Measurements from ENCODE around the gene STK16.

STK16 gene

DNA sequence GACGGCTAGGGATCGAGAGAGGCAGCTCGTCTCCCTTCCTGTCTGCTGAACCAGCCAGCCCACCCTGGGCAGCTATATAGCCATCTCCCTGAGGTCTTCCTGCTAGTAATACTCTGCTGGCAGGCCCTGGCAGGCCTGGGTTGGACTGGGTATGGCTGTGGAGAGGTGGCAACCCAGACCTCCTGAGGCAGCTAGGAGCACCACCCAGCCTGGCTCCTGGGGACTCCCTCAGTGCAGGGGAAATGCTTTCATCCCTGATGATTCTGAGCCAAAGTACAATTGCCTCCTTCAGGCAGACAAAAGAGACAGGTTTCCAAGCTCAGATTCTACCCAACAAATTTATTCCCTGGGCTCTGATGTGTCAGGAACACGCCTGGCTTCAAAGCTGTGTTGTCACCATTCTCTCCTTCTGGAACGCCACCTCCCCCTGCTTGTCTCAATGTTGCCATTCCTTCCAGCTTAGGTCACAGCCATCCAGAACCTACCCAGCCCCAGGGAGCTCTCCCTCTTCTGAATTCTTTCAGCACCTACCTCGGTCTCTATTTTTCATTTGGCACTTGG is 29.2 kb downstream of the STK16 start:
- Histone ChIP-seq H3K23ac (ENCODE audit: low read length) (no peak overlapping the region), H3K27me3 (ENCODE audit: insufficient read depth, low read length, poor library complexity) (no peaks in the 10 kb centered on the region), H2BK5ac (ENCODE audit: low read length) (no peak overlapping the region), H3K4me1 (ENCODE audit: control insufficient read depth, low read depth, low read length) (peaks cover 10% of the 10 kb centered on the region), H3K9ac (ENCODE audit: low read length) (no peak overlapping the region), H3K56ac (ENCODE audit: low read length) (peak overlapping the region; percentile 49), H2AK5ac (ENCODE audit: low read length) (no peak overlapping the region), H3K79me1 (ENCODE audit: low read length) (no peaks in the 10 kb centered on the region), H3K4me2 (ENCODE audit: low read length) (no peak overlapping the region), H2BK15ac (replicated peaks; ENCODE audit: low read depth) (no peak overlapping the region), H3K36me3 (ENCODE audit: control insufficient read depth, insufficient read depth, low read length) (no peaks in the 10 kb centered on the region), H3K79me2 (ENCODE audit: control insufficient read depth, insufficient read depth, low read length) (no peaks in the 10 kb centered on the region), H3K4me3 (ENCODE audit: low read length) (no peak overlapping the region), H4K5ac (ENCODE audit: low read length) (no peak overlapping the region), H3K27ac (ENCODE audit: low read depth, low read length) (peak overlapping the region; percentile 88), H3K4ac (ENCODE audit: low read depth, low read length) (peak overlapping the region; percentile 4), H4K8ac (ENCODE audit: low read depth, low read length) (no peak overlapping the region), H2BK120ac (ENCODE audit: low read depth, low read length) (no peak overlapping the region), H3K18ac (ENCODE audit: low read length) (peak overlapping the region; percentile 17)
- WGBS (ENCODE audit: extremely low coverage, insufficient coverage, low lambda C conversion rate): no CpG with 5 or more reads among the region's 6 CpGs
- DNase-seq: peak; percentile 98

DNA sequence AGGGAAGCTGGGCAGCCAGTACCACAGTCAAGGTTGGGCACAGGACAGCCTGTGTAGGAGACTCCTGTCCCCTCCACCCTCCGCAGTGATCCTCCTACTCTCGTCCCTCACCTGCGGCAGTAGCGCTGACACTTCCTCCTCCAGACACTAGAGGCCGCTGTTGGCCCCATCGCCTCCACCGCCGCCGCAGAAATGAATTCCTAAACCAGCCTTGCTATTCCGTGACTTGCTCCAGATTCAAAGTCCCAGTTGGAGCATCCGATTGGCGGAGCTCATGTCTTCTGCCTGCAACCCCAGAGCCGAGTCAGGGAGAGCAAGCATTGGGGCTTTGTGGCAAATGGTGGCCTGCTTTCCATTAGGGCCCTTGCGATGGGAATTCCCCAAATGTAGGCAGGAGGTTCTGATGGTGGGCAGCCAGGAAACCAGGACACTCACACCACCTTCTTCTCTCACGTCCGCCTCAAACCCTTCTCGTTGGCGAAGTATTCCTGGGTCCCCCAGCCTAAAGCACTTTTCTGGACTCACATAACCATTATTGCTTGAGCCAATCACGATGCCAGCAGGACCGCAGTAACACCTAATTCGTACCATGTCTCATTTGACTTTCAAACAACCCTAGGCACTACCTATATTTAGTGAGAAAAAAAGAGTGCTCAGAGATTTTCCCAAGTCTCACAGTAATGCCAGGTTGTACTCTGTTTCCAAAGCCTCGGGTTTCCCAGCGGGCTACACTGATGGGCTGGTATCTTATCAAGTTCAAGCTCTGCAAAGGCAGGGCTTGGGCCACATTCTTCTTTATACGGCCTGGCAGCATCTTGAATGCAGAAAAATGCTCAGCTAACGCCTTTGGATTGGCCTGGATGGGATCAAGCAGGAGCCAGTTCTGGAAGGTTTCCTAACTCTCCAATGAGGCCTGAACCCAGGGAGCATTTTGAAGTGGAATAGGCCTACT is 32.7 kb downstream of the STK16 start:
- H2AK5ac ChIP-seq (ENCODE audit: low read length): no peak overlapping the region
- H3K27ac ChIP-seq (ENCODE audit: low read depth, low read length): peak overlapping the region; percentile 94

DNA sequence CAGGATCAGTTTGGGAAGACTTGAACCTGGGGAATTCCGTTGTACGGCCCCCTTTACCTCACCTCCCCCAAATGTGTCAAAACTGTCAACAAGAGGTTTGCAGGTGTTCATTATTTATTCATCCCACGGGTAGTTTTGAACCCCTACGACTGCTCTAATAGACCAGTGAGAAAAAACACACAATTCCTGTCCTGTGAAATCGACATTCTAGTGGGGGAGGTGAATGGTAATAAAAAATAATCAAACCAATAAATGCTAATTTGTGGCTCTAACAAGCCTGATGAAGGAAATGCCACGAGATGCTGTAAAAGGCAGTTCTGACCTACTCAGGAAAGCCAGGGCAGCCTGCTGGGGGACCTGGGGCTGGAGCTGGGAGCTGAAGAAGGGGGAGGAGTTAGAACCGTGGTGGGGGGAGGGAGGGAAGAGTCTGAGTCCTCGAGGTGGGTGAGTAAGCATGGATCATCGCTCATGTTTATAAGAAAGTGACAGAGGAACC is 33.4 kb downstream of the STK16 start:
- Histone ChIP-seq H3K9ac (ENCODE audit: low read length) (peak overlapping the region; percentile 74), H3K18ac (ENCODE audit: low read length) (peak overlapping the region; percentile 73), H3K36me3 (ENCODE audit: control insufficient read depth, insufficient read depth, low read length) (no peaks in the 10 kb centered on the region), H3K27ac (ENCODE audit: low read depth, low read length) (peak overlapping the region; percentile 94), H4K8ac (ENCODE audit: low read depth, low read length) (peak overlapping the region; percentile 29), H2BK5ac (ENCODE audit: low read length) (peak overlapping the region; percentile 66), H3K79me2 (ENCODE audit: control insufficient read depth, insufficient read depth, low read length) (no peaks in the 10 kb centered on the region), H3K23ac (ENCODE audit: low read length) (peak overlapping the region; percentile 83), H3K4me1 (ENCODE audit: control insufficient read depth, low read depth, low read length) (peaks cover 24% of the 10 kb centered on the region), H2AK5ac (ENCODE audit: low read length) (no peak overlapping the region), H3K79me1 (ENCODE audit: low read length) (no peaks in the 10 kb centered on the region), H3K27me3 (ENCODE audit: insufficient read depth, low read length, poor library complexity) (no peaks in the 10 kb centered on the region), H3K56ac (ENCODE audit: low read length) (peak overlapping the region; percentile 28), H2BK120ac (ENCODE audit: low read depth, low read length) (no peak overlapping the region), H2BK15ac (replicated peaks; ENCODE audit: low read depth) (no peak overlapping the region), H3K4ac (ENCODE audit: low read depth, low read length) (peak overlapping the region; percentile 61), H3K4me2 (ENCODE audit: low read length) (peak overlapping the region; percentile 56), H4K5ac (ENCODE audit: low read length) (no peak overlapping the region), H3K4me3 (ENCODE audit: low read length) (peak overlapping the region; percentile 10)
- no peak for DNase-seq
- WGBS (ENCODE audit: extremely low coverage, insufficient coverage, low lambda C conversion rate): no CpG with 5 or more reads among the region's 9 CpGs

More for the DNA sequence above, 32.7 kb downstream of the STK16 start:
- no peak overlapping the region for H3K4me3 ChIP-seq (ENCODE audit: low read length)
- peak; percentile 94 for DNase-seq
- H3K9ac ChIP-seq (ENCODE audit: low read length): peak overlapping the region; percentile 74
- H3K18ac ChIP-seq (ENCODE audit: low read length): peak overlapping the region; percentile 73
- H3K23ac ChIP-seq (ENCODE audit: low read length): peak overlapping the region; percentile 83
- no peak overlapping the region for H3K4me2 ChIP-seq (ENCODE audit: low read length)
- H2BK120ac ChIP-seq (ENCODE audit: low read depth, low read length): peak overlapping the region; percentile 63
- H2BK15ac ChIP-seq (replicated peaks; ENCODE audit: low read depth): no peak overlapping the region
- H3K56ac ChIP-seq (ENCODE audit: low read length): peak overlapping the region; percentile 52
- WGBS (ENCODE audit: extremely low coverage, insufficient coverage, low lambda C conversion rate): no CpG with 5 or more reads among the region's 25 CpGs
- no peak overlapping the region for H4K5ac ChIP-seq (ENCODE audit: low read length)
- no peaks in the 10 kb centered on the region for H3K36me3 ChIP-seq (ENCODE audit: control insufficient read depth, insufficient read depth, low read length)
- H3K27me3 ChIP-seq (ENCODE audit: insufficient read depth, low read length, poor library complexity): no peaks in the 10 kb centered on the region
- H3K4ac ChIP-seq (ENCODE audit: low read depth, low read length): peak overlapping the region; percentile 61
- H3K79me2 ChIP-seq (ENCODE audit: control insufficient read depth, insufficient read depth, low read length): no peaks in the 10 kb centered on the region
- no peaks in the 10 kb centered on the region for H3K79me1 ChIP-seq (ENCODE audit: low read length)
- H2BK5ac ChIP-seq (ENCODE audit: low read length): peak overlapping the region; percentile 66
- H4K8ac ChIP-seq (ENCODE audit: low read depth, low read length): peak overlapping the region; percentile 29
- peaks cover 24% of the 10 kb centered on the region for H3K4me1 ChIP-seq (ENCODE audit: control insufficient read depth, low read depth, low read length)

DNA sequence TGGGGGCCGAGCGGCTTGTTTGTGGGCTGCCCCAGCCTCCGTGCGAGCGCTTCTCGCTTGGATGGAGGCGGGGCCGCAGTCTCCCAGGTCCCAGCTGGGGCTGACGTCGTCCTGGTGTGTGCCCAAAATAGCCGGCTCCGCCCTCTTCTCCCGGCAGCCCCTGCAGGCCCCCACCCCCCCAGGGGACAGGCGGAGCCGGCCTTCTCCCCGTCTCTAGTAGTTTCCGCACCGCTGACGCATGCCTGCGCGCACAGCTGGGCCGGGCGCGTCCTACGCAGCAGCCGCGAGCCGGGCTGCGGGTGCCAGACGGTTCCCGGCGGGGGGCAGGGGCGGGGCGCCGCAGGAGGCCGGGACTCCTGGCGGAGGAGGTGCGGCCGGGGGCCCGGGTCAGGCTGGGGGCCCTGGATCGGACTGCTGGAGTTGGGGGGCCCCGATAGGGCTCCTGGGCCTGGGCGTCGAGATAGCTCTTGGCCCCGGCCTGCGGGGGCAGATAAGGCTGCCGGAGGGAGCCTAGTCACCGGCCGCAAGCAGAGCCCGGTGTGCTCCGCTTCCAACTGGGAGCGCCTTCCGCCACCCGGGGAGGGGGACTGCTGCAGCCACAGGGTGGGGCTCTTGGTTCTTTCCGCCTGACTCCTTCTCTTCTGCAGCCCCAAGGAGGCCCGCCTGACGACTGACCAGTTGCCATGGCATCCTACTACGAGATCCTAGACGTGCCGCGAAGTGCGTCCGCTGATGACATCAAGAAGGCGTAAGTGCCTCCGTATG is 34.1 kb downstream of the STK16 start, which contains the start of gene DNAJB2:
Gene DNAJB2, plus strand, starts transcription at position 216 of the 765 bp plus-strand sequence. Its CDS starts 468 bp downstream, at position 684.
- H2BK15ac ChIP-seq (replicated peaks; ENCODE audit: low read depth): no peak within 1 kb of the TSS
- H2BK120ac ChIP-seq (ENCODE audit: low read depth, low read length): peak within 1 kb of the TSS; percentile 96
- H3K79me1 ChIP-seq (ENCODE audit: low read length): no peaks in the 10 kb centered on the region
- no peaks in the 10 kb centered on the region for H3K79me2 ChIP-seq (ENCODE audit: control insufficient read depth, insufficient read depth, low read length)
- no peaks in the 10 kb centered on the region for H3K36me3 ChIP-seq (ENCODE audit: control insufficient read depth, insufficient read depth, low read length)
- peak within 1 kb of the TSS; percentile 61 for H3K4ac ChIP-seq (ENCODE audit: low read depth, low read length)
- peak within 1 kb of the TSS; percentile 15 for H3K4me3 ChIP-seq (ENCODE audit: low read length)
- H3K4me2 ChIP-seq (ENCODE audit: low read length): peak within 1 kb of the TSS; percentile 71
- H2BK5ac ChIP-seq (ENCODE audit: low read length): peak within 1 kb of the TSS; percentile 88
- peak; percentile 99 for DNase-seq
- H3K27ac ChIP-seq (ENCODE audit: low read depth, low read length): peak within 1 kb of the TSS; percentile 99
- WGBS (ENCODE audit: extremely low coverage, insufficient coverage, low lambda C conversion rate): no CpG with 5 or more reads among the region's 65 CpGs
- no peaks in the 10 kb centered on the region for H3K27me3 ChIP-seq (ENCODE audit: insufficient read depth, low read length, poor library complexity)
- H3K18ac ChIP-seq (ENCODE audit: low read length): peak within 1 kb of the TSS; percentile 88
- peak within 1 kb of the TSS; percentile 74 for H3K9ac ChIP-seq (ENCODE audit: low read length)
- H4K5ac ChIP-seq (ENCODE audit: low read length): no peak within 1 kb of the TSS
- H3K23ac ChIP-seq (ENCODE audit: low read length): peak within 1 kb of the TSS; percentile 83
- H2AK5ac ChIP-seq (ENCODE audit: low read length): peak within 1 kb of the TSS; percentile 24
- peak within 1 kb of the TSS; percentile 87 for H3K56ac ChIP-seq (ENCODE audit: low read length)
- peak within 1 kb of the TSS; percentile 95 for H4K8ac ChIP-seq (ENCODE audit: low read depth, low read length)
- H3K4me1 ChIP-seq (ENCODE audit: control insufficient read depth, low read depth, low read length): peaks cover 21% of the 10 kb centered on the region

DNA sequence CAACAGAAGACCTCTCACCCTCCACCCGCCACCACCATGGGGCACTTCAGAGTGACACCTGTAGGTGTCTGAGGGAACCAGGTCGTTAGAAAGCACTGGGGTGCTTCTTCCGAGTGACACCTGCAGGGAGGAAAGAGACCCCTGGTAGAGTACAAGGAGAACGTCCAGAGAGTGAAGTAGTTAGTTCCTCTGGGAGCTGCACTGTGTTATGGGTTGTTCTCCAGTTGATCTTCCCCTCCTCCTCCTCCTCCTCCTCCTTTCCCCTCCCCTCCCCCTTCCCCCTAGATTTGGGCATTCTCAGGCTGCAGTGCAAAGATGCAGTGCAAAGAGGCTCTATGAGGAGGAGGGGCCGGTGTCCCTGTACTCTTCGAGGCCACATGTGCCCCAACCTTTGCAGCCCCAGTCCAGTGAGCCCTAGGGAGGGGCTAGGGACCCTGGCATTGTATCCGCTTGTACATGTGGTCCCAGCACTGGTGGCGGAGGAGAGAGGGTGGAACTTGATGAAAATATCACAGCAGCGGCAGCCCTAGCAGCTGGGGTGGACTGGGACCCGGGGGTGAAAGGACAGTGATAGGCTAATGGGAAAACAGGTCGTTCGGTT is 34.7 kb downstream of the STK16 start:
- H2AK5ac ChIP-seq (ENCODE audit: low read length): peak overlapping the region; percentile 24
- H3K79me2 ChIP-seq (ENCODE audit: control insufficient read depth, insufficient read depth, low read length): no peaks in the 10 kb centered on the region
- H3K27me3 ChIP-seq (ENCODE audit: insufficient read depth, low read length, poor library complexity): no peaks in the 10 kb centered on the region
- peak overlapping the region; percentile 87 for H3K56ac ChIP-seq (ENCODE audit: low read length)
- H3K4me3 ChIP-seq (ENCODE audit: low read length): peak overlapping the region; percentile 15
- H2BK120ac ChIP-seq (ENCODE audit: low read depth, low read length): peak overlapping the region; percentile 96
- peak overlapping the region; percentile 44 for H3K4ac ChIP-seq (ENCODE audit: low read depth, low read length)
- peaks cover 21% of the 10 kb centered on the region for H3K4me1 ChIP-seq (ENCODE audit: control insufficient read depth, low read depth, low read length)
- no peak overlapping the region for H4K8ac ChIP-seq (ENCODE audit: low read depth, low read length)
- no peaks in the 10 kb centered on the region for H3K79me1 ChIP-seq (ENCODE audit: low read length)
- H3K9ac ChIP-seq (ENCODE audit: low read length): peak overlapping the region; percentile 74
- H3K27ac ChIP-seq (ENCODE audit: low read depth, low read length): peak overlapping the region; percentile 99
- peak overlapping the region; percentile 88 for H3K18ac ChIP-seq (ENCODE audit: low read length)
- WGBS (ENCODE audit: extremely low coverage, insufficient coverage, low lambda C conversion rate): no CpG with 5 or more reads among the region's 12 CpGs
- H3K23ac ChIP-seq (ENCODE audit: low read length): peak overlapping the region; percentile 82
- H4K5ac ChIP-seq (ENCODE audit: low read length): no peak overlapping the region
- H3K4me2 ChIP-seq (ENCODE audit: low read length): peak overlapping the region; percentile 71
- peak overlapping the region; percentile 88 for H2BK5ac ChIP-seq (ENCODE audit: low read length)
- H2BK15ac ChIP-seq (replicated peaks; ENCODE audit: low read depth): no peak overlapping the region
- H3K36me3 ChIP-seq (ENCODE audit: control insufficient read depth, insufficient read depth, low read length): no peaks in the 10 kb centered on the region
- DNase-seq: no peak

Data from mesendoderm (in vitro differentiated cells).